AG04450 (cell line): ENCODE data around the gene BCAP29. TPM values are rescaled to one million over a fixed set of nuclear protein-coding genes. Genes with fewer than 3 reads are reported as not detected.
"Not testable (repeated sequence)": the region's sequence is repeated elsewhere in the genome, so short reads cannot be mapped to it uniquely, and the experiment has no call there.

Experiments
- CTCF ChIA-PET: fragments of 300-600, 350-600 bp; formaldehyde crosslinking; extraction: SDS; loops from one replicate; lab custom pipeline; 2022; ENCODE audit warnings: antibody characterized with exemption, inconsistent platforms; lab: Charles Lee
- POLR2A ChIA-PET: fragments of 350-600 bp; formaldehyde crosslinking; extraction: SDS; loops from one replicate; lab custom pipeline; 2021; ENCODE audit warnings: antibody characterized with exemption, inconsistent platforms; lab: Yijun Ruan, JAX
- DNase-seq: peaks from one replicate; pipeline ENCODE4 v3.0.0-alpha.2; 2011; ENCODE audit warnings: low read depth, low spot score
- H3K27ac ChIP-seq: one replicate; pipeline ENCODE4 v1.5.1; 2012; ENCODE audit warnings: low read depth, low read length, control low read depth
- H3K27me3 ChIP-seq: one replicate; pipeline ENCODE4 v1.6.0; 2012; ENCODE audit warnings: low read length; ENCODE audit not compliant: control insufficient read depth, insufficient read depth
- H3K4me3 ChIP-seq: 2 replicates; pipeline ENCODE4 v1.5.1; 2011; ENCODE audit warnings: mild to moderate bottlenecking, low read depth, low read length, control low read depth
- H3K9me3 ChIP-seq: 2 replicates; pipeline ENCODE4 v1.5.1; 2012; ENCODE audit warnings: low read length; ENCODE audit not compliant: control insufficient read depth, insufficient read depth
- CTCF ChIP-seq: IDR thresholded peaks from 2 replicates; pipeline ENCODE4 v1.5.1; 2011; ENCODE audit warnings: low read depth, low read length, control low read depth, inconsistent platforms
- polyA plus RNA-seq: library from polyadenylated mRNA; depleted of rRNA; stranded (reverse); fragments of >200 nt; gene quantifications from 2 replicates; pipeline ENCODE4 v1.2.3, GENCODE V29; 2011

The BCAP29 gene
- polyA plus RNA-seq, 1 experiment: 56.9 TPM

GRCh38 chr7:107631588-107632491, 51.8 kb downstream of the BCAP29 start:
- Histone ChIP-seq H3K27me3 (no peaks in the 10 kb centered on the region), H3K27ac (no peak overlapping the region), H3K4me3 (no peak overlapping the region), H3K9me3 (no peaks in the 10 kb centered on the region)
- DNase-seq: no peak
- CTCF ChIA-PET: no interaction called here
- POLR2A ChIA-PET: no interaction called here
- TF ChIP-seq CTCF: no peak

GRCh38 chr7:107632492-107632865, 52.4 kb downstream of the BCAP29 start:
- Histone ChIP-seq H3K9me3 (no peaks in the 10 kb centered on the region), H3K4me3 (no peak overlapping the region), H3K27me3 (no peaks in the 10 kb centered on the region), H3K27ac (no peak overlapping the region)
- ChIA-PET CTCF (no interaction called here), POLR2A (no interaction called here)
- no peak for TF ChIP-seq CTCF
- no peak for DNase-seq

- Histone ChIP-seq H3K27me3 (no peaks in the 10 kb centered on the region), H3K4me3 (no peak overlapping the region), H3K9me3 (no peaks in the 10 kb centered on the region), H3K27ac (no peak overlapping the region)
- POLR2A ChIA-PET: no interaction called here
- CTCF ChIA-PET: interaction anchor here (1.0 to 1.1 kb wide), 2 partner anchors 176 to 236 kb away, joined by 3 read pairs; no protein-coding TSS in a partner anchor
- DNase-seq: no peak
- no peak for TF ChIP-seq CTCF
Measured at GRCh38 chr7:107638594-107638993, 58.5 kb downstream of the BCAP29 start.

- H3K4me3 ChIP-seq, POLR2A ChIA-PET, DNase-seq, H3K27ac ChIP-seq, H3K9me3 ChIP-seq, H3K27me3 ChIP-seq: not testable (repeated sequence)
- CTCF ChIA-PET: interaction anchor here (1.1 kb wide), 1 partner anchor 236 kb away, joined by 3 read pairs; no protein-coding TSS in a partner anchor
Measured at GRCh38 chr7:107639070-107639469, 59.0 kb downstream of the BCAP29 start.

- H3K27me3 ChIP-seq: no peaks in the 10 kb centered on the region
- no peak overlapping the region for H3K27ac ChIP-seq
- H3K9me3 ChIP-seq: no peaks in the 10 kb centered on the region
- CTCF ChIA-PET: no interaction called here
- H3K4me3 ChIP-seq: no peak overlapping the region
- POLR2A ChIA-PET: no interaction called here
- no peak for DNase-seq
- TF ChIP-seq CTCF: no peak
Measured at GRCh38 chr7:107641676-107642075, 61.6 kb downstream of the BCAP29 start.
